ES-I3 (cell line): ENCODE results near the gene PTGDS.

ENCODE experiments used
- H3K36me3 ChIP-seq: 2 replicates; pipeline ENCODE4 v1.6.1; 2013; ENCODE audit warnings: mild to moderate bottlenecking, low read length, control low read depth, moderate library complexity; ENCODE audit not compliant: insufficient read depth
- H3K4me1 ChIP-seq: 2 replicates; pipeline ENCODE4 v1.6.1; 2013; ENCODE audit warnings: mild to moderate bottlenecking, control low read depth, low read length; ENCODE audit not compliant: insufficient read depth
- H3K9ac ChIP-seq: 2 replicates; pipeline ENCODE4 v1.6.1; 2013; ENCODE audit warnings: low read depth, mild to moderate bottlenecking, low read length, moderate library complexity
- H3K9me3 ChIP-seq: 2 replicates; pipeline ENCODE4 v1.6.1; 2013; ENCODE audit warnings: mild to moderate bottlenecking, low read length, moderate library complexity; ENCODE audit not compliant: control insufficient read depth, insufficient read depth

PTGDS gene

DNA sequence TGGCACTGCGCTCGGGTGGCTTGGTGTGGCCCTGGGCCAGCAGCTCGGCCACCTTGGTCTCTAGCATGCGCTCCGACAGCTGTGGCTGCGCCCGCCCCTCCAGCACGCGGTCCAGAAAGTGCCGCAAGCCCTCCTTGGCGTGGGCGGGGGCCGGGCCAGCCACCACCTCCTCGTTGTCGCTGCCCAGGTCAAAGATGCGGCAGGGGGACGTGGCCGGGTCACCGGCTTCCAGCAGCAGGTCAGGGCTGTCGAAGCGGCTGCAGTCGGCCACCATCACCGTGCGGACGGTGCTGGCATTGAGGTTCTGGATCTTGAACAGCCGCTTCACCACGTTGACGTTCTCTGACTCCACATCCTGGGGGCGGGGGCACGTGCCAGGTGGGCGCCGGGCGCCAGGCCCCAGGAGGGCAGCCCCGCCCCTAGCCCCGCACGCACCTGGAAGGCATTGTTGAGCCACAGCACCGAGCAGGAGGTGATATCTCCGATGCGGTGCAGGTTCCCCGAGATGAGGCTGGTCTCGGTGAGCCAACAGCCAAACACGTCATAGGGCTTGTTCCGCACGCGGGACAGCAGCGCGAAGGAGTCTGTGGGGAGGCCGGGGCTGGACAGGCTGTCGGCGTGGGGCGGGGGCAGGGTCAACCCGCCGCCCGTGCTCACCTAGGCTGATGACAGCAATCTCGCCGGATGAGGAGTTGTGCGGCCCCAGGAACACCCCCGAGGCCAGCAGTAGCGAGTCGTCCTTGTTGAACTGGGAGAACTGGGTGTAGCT, 35.0 kb upstream of the PTGDS start:
- H3K36me3 ChIP-seq = no peaks in the 10 kb centered on the region; the same call in 1 of the 2 replicates
- H3K4me1 ChIP-seq = peaks cover 5% of the 10 kb centered on the region; the same call in 1 of the 2 replicates
- no peaks in the 10 kb centered on the region for H3K9me3 ChIP-seq
- H3K9ac ChIP-seq = no peak overlapping the region

DNA sequence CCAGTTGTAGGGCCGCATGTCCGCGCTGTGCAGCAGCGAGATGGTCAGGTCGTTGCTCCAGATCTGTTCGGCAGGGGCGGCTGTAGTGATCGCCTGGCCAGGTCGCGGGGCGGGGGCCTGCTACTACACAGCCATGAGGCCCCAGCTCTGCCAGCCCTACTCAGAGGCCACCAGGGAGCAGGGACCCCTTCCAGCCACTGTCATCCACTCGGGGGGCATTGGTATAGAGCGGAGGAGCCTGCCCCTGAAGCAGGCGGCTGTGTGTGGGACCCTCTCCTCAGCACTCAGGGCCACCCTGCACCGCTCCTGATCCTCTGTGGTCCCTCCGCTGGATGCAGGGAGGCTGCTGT, 34.4 kb upstream of the PTGDS start:
- Histone ChIP-seq H3K9ac (no peak overlapping the region), H3K9me3 (no peaks in the 10 kb centered on the region), H3K36me3 (no peaks in the 10 kb centered on the region; the same call in 1 of the 2 replicates), H3K4me1 (peaks cover 5% of the 10 kb centered on the region; the same call in 1 of the 2 replicates)

DNA sequence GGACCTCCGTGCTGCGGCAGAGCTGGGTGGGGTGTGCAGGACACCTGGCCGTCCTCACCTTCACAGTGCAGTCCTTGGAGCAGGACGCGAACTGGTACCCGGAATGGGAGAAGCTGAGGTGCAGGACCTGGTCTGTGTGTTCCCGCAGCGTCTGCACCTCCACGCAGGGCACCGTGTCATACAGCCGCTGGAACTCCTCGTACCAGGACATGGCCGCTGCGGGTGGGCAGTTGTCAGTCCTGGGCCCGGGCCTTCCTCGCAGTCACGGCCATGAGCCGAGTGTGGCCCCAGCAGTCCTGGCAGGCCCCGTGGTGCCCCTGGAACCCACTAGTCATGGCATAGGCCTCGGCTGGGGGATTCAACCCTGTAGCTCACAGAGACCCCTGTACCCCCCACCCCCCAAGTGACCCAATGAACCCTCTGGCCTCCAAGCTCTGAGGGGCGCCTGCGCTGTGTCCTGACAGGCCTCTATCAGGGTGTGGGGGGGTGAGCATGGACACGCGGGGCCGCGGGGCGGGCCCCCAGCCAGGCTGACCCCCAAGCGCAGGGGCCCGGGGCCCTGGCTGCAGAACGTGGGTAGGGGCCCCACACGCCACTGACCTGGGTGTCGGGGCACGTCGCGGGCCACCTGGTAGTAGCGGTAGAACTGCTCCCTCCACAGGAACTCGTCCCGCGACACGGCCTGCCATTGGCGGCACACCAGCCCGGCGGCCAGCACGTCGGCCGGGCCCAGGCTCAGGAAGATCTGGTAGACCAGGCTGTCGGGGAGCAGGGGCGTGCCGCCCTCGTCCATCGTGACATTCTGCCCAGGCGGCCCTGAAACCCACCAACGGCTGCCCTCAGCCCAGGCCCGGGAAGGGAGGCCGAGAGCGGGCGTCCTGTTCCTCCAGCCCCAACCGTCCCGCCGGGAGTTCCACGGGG, 33.8 kb upstream of the PTGDS start:
- Histone ChIP-seq H3K4me1 (peaks cover 5% of the 10 kb centered on the region; the same call in 1 of the 2 replicates), H3K9me3 (no peaks in the 10 kb centered on the region), H3K9ac (peak overlapping the region; percentile 81), H3K36me3 (no peaks in the 10 kb centered on the region; the same call in 1 of the 2 replicates)

DNA sequence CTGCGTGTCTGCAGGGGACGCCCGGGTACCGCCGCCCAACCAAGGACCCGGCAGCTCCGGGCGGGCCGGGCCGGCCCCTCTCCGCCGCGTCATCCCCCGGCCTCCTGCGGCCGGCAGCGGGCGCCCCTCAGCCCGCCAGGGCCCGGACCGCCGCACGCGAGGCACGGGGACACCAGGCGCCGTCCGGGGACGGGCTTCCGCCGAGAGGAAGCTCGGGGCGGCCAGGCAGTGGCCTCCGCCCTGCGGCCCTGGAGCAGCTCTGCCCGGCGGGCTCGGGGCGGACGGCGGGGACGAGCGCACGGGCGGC, 33.1 kb upstream of the PTGDS start:
- H3K9ac ChIP-seq = peak overlapping the region; percentile 81
- no peaks in the 10 kb centered on the region for H3K9me3 ChIP-seq
- H3K4me1 ChIP-seq = peaks cover 5% of the 10 kb centered on the region; the same call in 1 of the 2 replicates
- H3K36me3 ChIP-seq = no peaks in the 10 kb centered on the region; the same call in 1 of the 2 replicates

DNA sequence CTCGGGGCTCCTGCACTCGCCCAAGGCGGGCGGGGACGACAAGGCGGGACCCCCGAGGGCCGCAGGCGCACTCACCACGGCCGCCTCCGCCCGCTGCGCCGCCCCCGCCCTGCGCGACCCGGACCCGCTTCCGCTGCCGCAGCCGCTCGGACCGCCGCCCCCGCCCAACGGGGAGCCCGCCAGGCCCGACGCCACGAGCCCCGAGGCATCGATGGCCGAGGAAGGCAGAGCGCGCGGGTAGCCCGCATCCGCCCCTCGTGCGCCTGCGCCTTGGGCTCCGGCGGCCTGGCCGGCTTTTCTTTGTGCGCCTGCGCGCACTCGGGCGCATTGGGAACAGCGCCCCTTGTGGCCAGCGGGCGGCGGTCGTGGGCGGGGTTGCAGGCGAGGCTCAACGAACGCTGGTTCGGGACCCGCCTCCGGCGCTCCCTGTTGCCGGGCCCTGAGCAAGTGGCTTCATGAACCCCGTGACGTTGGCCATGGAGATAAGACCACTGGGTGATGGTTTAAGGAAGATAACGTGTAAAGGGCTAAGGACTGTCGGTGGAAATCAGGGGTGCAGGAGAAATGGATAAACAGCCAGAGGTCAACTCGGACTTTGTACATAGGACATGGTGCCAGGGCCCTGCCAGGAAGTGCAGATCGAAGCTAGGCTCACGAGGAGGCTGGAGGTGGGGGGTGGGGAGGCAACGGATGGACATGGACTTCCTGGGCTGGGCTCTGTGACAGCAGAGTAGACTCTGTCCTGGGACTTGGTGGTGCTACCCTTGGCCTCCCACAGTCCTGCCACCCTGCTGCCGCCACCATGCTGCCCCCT, 32.6 kb upstream of the PTGDS start, which contains the start of the genes C8G and FBXW5:
C8G (plus strand) TSS at position 725 of the 814 bp plus-strand sequence; CDS start at position 803, 78 bp downstream.
FBXW5 (minus strand) TSS at position 220 of the 814 bp plus-strand sequence. CDS start 655 bp downstream, outside the sequence.
- H3K9me3 ChIP-seq = no peaks in the 10 kb centered on the region
- H3K4me1 ChIP-seq = peaks cover 5% of the 10 kb centered on the region; the same call in 1 of the 2 replicates
- H3K36me3 ChIP-seq = no peaks in the 10 kb centered on the region; the same call in 1 of the 2 replicates
- peak within 1 kb of the TSS; percentile 81 for H3K9ac ChIP-seq

DNA sequence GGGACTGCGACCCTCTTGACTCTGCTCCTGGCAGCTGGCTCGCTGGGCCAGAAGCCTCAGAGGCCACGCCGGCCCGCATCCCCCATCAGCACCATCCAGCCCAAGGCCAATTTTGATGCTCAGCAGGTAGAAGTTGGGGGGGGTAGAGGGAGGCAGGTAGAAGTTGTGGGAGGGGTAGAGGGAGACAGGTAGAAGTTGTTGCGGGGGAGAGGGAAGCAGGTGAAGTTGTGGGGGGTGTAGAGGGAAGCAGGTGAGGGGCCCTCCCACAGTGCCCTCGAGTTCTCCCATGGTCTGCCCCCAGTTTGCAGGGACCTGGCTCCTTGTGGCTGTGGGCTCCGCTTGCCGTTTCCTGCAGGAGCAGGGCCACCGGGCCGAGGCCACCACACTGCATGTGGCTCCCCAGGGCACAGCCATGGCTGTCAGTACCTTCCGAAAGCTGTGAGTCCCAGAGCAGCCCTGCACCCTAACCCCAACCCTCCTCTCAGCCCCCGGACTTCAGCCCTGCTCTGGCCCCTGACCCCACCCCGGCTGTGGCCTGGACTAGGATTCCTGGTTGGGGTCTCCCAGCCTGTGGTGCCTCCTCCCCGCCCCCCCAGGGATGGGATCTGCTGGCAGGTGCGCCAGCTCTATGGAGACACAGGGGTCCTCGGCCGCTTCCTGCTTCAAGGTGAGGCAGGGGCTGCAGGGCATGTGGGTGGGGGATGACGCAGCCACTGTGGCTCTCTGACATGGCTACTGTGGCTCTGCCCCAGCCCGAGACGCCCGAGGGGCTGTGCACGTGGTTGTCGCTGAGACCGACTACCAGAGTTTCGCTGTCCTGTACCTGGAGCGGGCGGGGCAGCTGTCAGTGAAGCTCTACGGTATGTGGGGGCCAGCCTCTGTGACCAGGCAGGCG, 31.7 kb upstream of the PTGDS start:
- Histone ChIP-seq H3K36me3 (no peaks in the 10 kb centered on the region; the same call in 1 of the 2 replicates), H3K4me1 (peaks cover 5% of the 10 kb centered on the region; the same call in 1 of the 2 replicates), H3K9ac (no peak overlapping the region), H3K9me3 (no peaks in the 10 kb centered on the region)

DNA sequence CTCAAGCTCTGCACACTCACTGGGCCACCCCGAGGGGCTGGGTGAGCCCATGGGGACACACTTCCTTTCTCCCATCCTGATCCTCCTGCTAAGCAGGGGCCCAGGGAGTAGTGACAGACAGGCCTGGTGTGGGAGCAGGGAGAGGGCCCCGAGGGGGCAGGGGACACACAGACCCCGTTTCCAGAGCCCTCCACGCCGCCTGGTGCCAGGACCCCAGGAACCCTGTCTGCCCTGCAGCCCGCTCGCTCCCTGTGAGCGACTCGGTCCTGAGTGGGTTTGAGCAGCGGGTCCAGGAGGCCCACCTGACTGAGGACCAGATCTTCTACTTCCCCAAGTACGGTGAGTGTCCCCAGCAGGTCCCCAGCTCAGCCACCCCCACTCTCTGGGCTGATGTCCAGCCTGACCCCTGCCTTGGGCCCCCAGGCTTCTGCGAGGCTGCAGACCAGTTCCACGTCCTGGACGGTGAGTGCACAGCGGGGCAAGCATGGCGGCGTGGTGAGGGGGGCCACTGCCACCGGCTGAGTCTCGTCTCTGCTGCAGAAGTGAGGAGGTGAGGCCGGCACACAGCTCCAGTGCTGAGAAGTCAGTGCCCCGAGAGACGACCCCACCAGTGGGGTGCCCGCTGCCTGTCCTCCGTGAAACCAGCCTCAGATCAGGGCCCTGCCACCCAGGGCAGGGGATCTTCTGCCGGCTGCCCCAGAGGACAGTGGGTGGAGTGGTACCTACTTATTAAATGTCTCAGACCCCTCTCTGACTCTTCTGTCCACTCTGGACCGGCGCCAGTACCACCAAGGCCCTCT, 30.9 kb upstream of the PTGDS start:
- Histone ChIP-seq H3K4me1 (peaks cover 5% of the 10 kb centered on the region; the same call in 1 of the 2 replicates), H3K9ac (no peak overlapping the region), H3K9me3 (no peaks in the 10 kb centered on the region), H3K36me3 (no peaks in the 10 kb centered on the region; the same call in 1 of the 2 replicates)

DNA sequence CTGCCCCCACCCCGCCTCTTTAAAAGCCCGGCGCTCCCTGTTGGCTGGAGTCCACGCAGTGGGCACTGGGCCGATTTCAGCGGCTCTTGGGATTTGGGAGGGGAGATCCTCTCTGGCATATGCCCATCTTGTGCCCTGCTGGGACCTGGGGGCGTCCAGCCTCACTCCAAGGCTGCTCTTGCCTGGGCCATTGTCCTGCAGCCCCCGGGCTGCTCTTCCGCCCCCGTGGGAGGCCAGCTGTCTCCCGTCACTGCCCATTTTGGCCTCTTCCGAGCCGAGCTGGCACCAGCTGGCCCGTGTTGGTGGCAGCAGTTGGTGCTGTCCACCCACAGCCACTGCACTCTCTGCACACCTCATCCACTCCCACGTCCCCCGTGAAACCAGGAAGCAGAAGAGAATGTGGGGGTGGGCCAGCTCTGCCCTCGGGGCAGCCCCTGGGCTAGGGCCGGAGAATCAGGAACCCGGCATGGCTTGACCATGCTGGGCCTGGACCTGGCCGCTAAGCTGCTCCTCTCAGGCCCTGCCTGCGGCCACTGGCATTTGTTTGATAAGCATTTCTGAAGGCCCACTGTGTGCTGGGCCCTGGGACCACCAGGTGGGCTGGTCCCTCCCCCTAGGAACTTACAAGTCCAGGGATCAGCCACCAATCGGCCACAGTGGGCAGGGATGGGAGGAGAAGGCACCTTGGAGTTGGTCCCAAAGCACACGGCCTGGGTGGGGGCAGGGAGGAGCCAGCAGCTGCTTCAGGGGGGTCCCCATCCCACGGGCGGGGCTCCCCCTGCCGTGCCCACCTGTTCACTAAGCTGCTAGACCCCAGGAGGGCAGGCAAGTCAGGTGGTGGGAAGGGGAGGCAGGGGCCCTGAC, 30.0 kb upstream of the PTGDS start:
- Histone ChIP-seq H3K36me3 (no peaks in the 10 kb centered on the region; the same call in 1 of the 2 replicates), H3K9ac (no peak overlapping the region), H3K4me1 (peaks cover 5% of the 10 kb centered on the region; the same call in 1 of the 2 replicates), H3K9me3 (no peaks in the 10 kb centered on the region)

DNA sequence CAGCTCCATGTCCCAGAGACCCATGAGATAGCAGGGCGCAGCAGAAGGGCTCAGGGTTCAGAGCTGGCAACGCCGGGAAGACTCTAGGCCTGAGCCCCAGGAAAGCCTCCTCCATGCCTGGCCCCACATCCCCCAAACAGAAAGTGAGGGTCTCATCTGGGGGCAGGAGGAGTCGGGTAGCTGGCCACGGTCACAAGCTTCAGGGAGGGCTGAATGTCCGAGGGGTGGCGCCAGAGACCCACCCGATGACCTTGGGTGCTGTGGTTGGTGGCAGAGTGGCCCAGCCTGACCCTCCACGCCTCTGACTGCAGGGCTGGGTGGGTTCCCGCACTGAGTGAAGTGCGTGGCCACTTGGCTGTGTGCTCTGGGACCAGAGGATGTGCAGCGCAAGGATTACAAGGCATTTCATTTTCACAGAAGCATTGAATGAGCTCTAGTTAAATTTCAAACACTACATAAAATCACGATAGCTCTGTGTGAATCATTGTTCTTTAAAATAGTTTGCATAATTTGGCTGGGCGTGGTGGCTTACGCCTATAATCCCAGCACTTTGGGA, 29.3 kb upstream of the PTGDS start:
- Histone ChIP-seq H3K9ac (no peak overlapping the region), H3K4me1 (peaks cover 5% of the 10 kb centered on the region; the same call in 1 of the 2 replicates), H3K9me3 (no peaks in the 10 kb centered on the region), H3K36me3 (no peaks in the 10 kb centered on the region)

DNA sequence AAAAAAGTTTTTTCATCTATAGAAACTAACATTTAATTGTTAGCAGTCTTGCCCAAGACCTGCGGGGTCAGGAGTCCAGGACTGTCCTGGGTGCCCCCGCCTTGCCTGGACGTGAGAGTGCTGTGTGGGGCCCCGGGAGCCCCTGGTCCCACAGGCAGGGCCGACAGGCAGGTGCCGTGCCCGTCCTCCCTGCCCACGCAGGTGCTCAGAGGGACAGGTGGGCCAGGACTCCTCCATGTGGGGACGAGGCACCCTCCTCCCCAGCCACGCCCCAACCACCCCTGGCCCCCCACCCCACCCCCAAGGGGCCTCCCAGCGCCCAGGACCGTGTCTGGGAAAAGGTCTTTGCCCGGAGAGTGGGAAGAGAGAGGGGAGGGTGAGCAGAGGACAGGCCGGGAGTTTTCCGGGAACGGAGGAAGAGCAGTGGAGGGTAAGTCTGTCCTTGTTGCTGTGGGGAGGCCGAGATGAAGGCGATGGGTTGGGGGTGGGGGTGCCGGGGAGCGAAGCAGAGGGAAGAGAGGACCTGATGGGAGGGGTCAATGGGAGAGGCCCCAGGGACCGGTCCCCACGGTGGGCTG, 28.0 kb upstream of the PTGDS start:
- Histone ChIP-seq H3K9me3 (no peaks in the 10 kb centered on the region), H3K4me1 (peaks cover 5% of the 10 kb centered on the region; the same call in 1 of the 2 replicates), H3K36me3 (no peaks in the 10 kb centered on the region), H3K9ac (peak overlapping the region; percentile 56)
